T-cell (primary cell): ENCODE measurements around the gene TEKT4. TPM values are rescaled to one million over a fixed set of nuclear protein-coding genes. Genes with fewer than 3 reads are reported as not detected.

Source experiments
- ATAC-seq, 4 experiments: fragments of 200-7000 bp in 3 of 4; fragments of 150-1000 bp in 1 of 4; cut with Tn5 transposase; replicated peaks in 1 of 4; 1 replicate in 3 of 4; 2 replicates in 1 of 4; pipeline ENCODE4 v1.10.0; 2021; ENCODE audit warnings: moderate library complexity in 3 of 4, mild to moderate bottlenecking in 2 of 4, moderate number of reproducible peaks in 1 of 4
- CTCF ChIA-PET, 2 donors: fragments of 300-600 bp; sonication (Branson Sonifier 250); formaldehyde crosslinking; loops; one replicate each; lab custom pipeline; 2022; ENCODE audit warnings: antibody characterized with exemption in 2 of 2; lab: Charles Lee
- POLR2A ChIA-PET, 2 donors: fragments of 300-600 bp; sonication (Branson Sonifier 250); formaldehyde crosslinking; loops; one replicate each; lab custom pipeline; 2022; ENCODE audit warnings: antibody characterized with exemption in 2 of 2; lab: Charles Lee
- DNase-seq, 35 experiments: peaks; one replicate each; pipeline versions ENCODE4 v3.0.0 to v3.0.0-alpha.2; 2013 to 2023
- H3K27ac ChIP-seq: one replicate; pipeline ENCODE4 v1.5.1; 2013; ENCODE audit warnings: low read length
- H3K27me3 ChIP-seq, 2 experiments: replicated peaks in 1 of 2; 1 replicate in 1 of 2; 2 replicates in 1 of 2; pipeline versions ENCODE4 v1.6.1 to v1.7.0; 2013; ENCODE audit warnings: low read length in 1 of 2, mixed read lengths in 1 of 2; ENCODE audit not compliant: control insufficient read depth in 2 of 2, insufficient read depth in 2 of 2; ENCODE audit errors: extremely low read depth in 1 of 2
- H3K36me3 ChIP-seq, 2 donors: 1 replicate in 1 of 2; 2 replicates in 1 of 2; pipeline versions ENCODE4 v1.6.1 to v1.7.0; 2013; ENCODE audit warnings: low read length in 1 of 2; ENCODE audit not compliant: control insufficient read depth in 2 of 2, insufficient read depth in 1 of 2; ENCODE audit errors: extremely low read depth in 1 of 2
- H3K4me1 ChIP-seq, 2 experiments: 1 replicate in 1 of 2; 2 replicates in 1 of 2; pipeline versions ENCODE4 v1.6.1 to v1.7.0; 2013; ENCODE audit warnings: low read length in 2 of 2, mixed read lengths in 1 of 2; ENCODE audit not compliant: insufficient read depth in 2 of 2, control insufficient read depth in 1 of 2; ENCODE audit errors: extremely low read depth in 1 of 2
- H3K4me3 ChIP-seq, 2 donors: 1 replicate in 1 of 2; 2 replicates in 1 of 2; pipeline versions ENCODE4 v1.5.1 to v1.7.0; 2013; ENCODE audit warnings: mild to moderate bottlenecking in 2 of 2, low read length in 1 of 2, moderate library complexity in 1 of 2; ENCODE audit not compliant: control insufficient read depth in 1 of 2; ENCODE audit errors: extremely low read depth in 1 of 2
- H3K9me3 ChIP-seq: 2 replicates; pipeline ENCODE4 v1.7.0; 2013
- H3K27ac Mint-ChIP-seq, 2 donors: one replicate each; pipeline ENCODE4 v1.8.0; 2020 to 2021; ENCODE audit warnings: mild to moderate bottlenecking in 2 of 2, mixed read lengths in 2 of 2
- H3K27me3 Mint-ChIP-seq, 2 donors: one replicate each; pipeline ENCODE4 v1.8.0; 2021 to 2022; ENCODE audit warnings: mixed read lengths in 2 of 2
- H3K36me3 Mint-ChIP-seq: one replicate; pipeline ENCODE4 v1.8.0; 2021; ENCODE audit warnings: mixed read lengths
- H3K4me1 Mint-ChIP-seq, 3 donors: one replicate each; pipeline ENCODE4 v1.8.0; 2020 to 2022; ENCODE audit warnings: mixed read lengths in 3 of 3, mild to moderate bottlenecking in 1 of 3
- H3K4me3 Mint-ChIP-seq, 3 donors: one replicate each; pipeline ENCODE4 v1.8.0; 2020 to 2022; ENCODE audit warnings: mild to moderate bottlenecking in 3 of 3, mixed read lengths in 3 of 3, moderate library complexity in 3 of 3
- H3K9me3 Mint-ChIP-seq, 3 donors: one replicate each; pipeline ENCODE4 v1.8.0; 2020 to 2022; ENCODE audit warnings: mixed read lengths in 3 of 3
- WGBS: methylation state at CpG from one replicate; pipeline ENCODE4 v1.1.5; 2013; ENCODE audit warnings: missing lambda C conversion rate; ENCODE audit not compliant: insufficient coverage; 5-methylcytosine and 5-hydroxymethylcytosine counted together
- total RNA-seq, 35 experiments: library from RNA in 6 of 35; stranded (reverse) in 6 of 35; fragments of 120-200 nt in 1 of 35; gene quantifications; one replicate each; pipeline versions ENCODE4 v1.2.1 to v1.2.4 and lab custom pipeline; 2013 to 2026

TEKT4 gene
- total RNA-seq, 5 donors from 2014 or later (not counting 1 experiment from before 2014, with no cell fraction given): not detected

- Histone ChIP-seq H3K4me3 (no peak overlapping the region), H3K36me3 (no peaks in the 10 kb centered on the region), H3K4me1 (peaks cover 0 to 7% of the 10 kb centered on the region in 2 experiments), H3K27ac (no peak overlapping the region), H3K27me3 (peaks cover 0 to 41% of the 10 kb centered on the region in 2 experiments), H3K9me3 (no peaks in the 10 kb centered on the region)
- CTCF ChIA-PET: interaction anchor here in 1 of 2 donors (0.5 kb wide), 1 partner anchor 243 kb away, joined by 3 read pairs; no protein-coding TSS in a partner anchor
- Mint-ChIP-seq H3K27me3 (peaks cover 11 to 12% of the 10 kb centered on the region in 2 donors), H3K36me3 (no peaks in the 10 kb centered on the region), H3K9me3 (no peaks in the 10 kb centered on the region), H3K4me1 (no peaks in the 10 kb centered on the region), H3K4me3 (no peak overlapping the region), H3K27ac (no peak overlapping the region)
- ATAC-seq: no peak
- WGBS: 63% methylated on average over 7 of the region's 10 CpGs
- no peak for DNase-seq
- POLR2A ChIA-PET: no interaction called here
Observed at GRCh38 chr2:94872088-94872618, 923 bp downstream of the TEKT4 start.

GRCh38 chr2:94872676-94873361 is 1.6 kb downstream of the TEKT4 start:
- Mint-ChIP-seq H3K27me3 (peaks cover 11 to 12% of the 10 kb centered on the region in 2 donors), H3K9me3 (no peaks in the 10 kb centered on the region), H3K36me3 (no peaks in the 10 kb centered on the region), H3K4me1 (no peaks in the 10 kb centered on the region), H3K4me3 (no peak overlapping the region), H3K27ac (no peak overlapping the region)
- Histone ChIP-seq H3K4me1 (peaks cover 0 to 7% of the 10 kb centered on the region in 2 experiments), H3K36me3 (no peaks in the 10 kb centered on the region), H3K9me3 (no peaks in the 10 kb centered on the region), H3K27ac (no peak overlapping the region), H3K4me3 (no peak overlapping the region), H3K27me3 (peaks cover 0 to 41% of the 10 kb centered on the region in 2 experiments)
- no peak for ATAC-seq
- ChIA-PET POLR2A (no interaction called here), CTCF (interaction anchor here in 1 of 2 donors (0.5 kb wide), 1 partner anchor 243 kb away, joined by 3 read pairs; no protein-coding TSS in a partner anchor)
- no peak for DNase-seq
- WGBS: 76% methylated on average over 10 of the region's 12 CpGs

- H3K27ac ChIP-seq: no peak overlapping the region
- POLR2A ChIA-PET: no interaction called here
- no peaks in the 10 kb centered on the region for H3K9me3 ChIP-seq
- Mint-ChIP-seq H3K27me3 (peaks cover 11 to 12% of the 10 kb centered on the region in 2 donors), H3K4me1 (no peaks in the 10 kb centered on the region), H3K4me3 (no peak overlapping the region), H3K36me3 (no peaks in the 10 kb centered on the region), H3K9me3 (no peaks in the 10 kb centered on the region), H3K27ac (no peak overlapping the region)
- peaks cover 0 to 7% of the 10 kb centered on the region in 2 experiments for H3K4me1 ChIP-seq
- DNase-seq: no peak
- CTCF ChIA-PET: no interaction called here
- H3K4me3 ChIP-seq: no peak overlapping the region
- WGBS: 81% methylated on average over 18 of the region's 28 CpGs
- ATAC-seq: peak in 1 of 4 experiments; percentile 28
- H3K36me3 ChIP-seq: no peaks in the 10 kb centered on the region
- H3K27me3 ChIP-seq: peaks cover 0 to 41% of the 10 kb centered on the region in 2 experiments
Observed at GRCh38 chr2:94873362-94874276, 2.4 kb downstream of the TEKT4 start.

DNA sequence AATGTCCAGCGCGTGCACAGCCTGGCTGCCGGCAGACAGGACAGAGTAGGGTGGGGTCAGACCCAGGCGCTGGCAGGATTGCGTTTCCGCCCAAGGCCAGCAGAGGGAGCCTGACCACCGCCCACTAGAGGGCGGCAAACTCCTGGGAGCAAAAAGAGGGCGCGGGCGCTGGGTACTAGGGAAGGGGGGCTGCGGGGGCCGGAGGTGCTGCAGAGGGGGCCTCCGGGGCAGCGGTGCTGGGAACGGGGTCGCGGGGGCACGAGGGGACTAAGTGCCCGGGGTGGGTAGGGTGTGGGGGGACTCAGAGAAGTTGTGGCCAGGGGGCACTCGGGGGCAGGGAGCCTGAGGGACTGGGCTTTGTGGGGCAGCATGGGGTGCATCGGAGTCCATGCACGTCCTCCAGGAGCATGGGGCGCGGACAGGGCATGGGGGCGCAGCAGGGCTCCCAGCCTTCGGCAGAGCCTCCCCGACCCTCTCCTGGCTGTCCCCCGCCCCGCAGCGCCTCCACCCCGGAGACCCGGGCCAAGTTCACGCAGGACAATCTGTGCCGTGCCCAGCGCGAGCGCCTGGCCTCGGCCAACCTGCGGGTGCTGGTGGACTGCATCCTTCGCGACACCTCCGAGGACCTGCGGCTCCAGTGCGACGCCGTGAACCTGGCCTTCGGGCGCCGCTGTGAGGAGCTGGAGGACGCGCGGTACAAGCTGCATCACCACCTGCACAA is 3.2 kb downstream of the TEKT4 start:
- Histone ChIP-seq H3K4me1 (peaks cover 0 to 7% of the 10 kb centered on the region in 2 experiments), H3K4me3 (no peak overlapping the region), H3K9me3 (no peaks in the 10 kb centered on the region), H3K27ac (no peak overlapping the region), H3K27me3 (peaks cover 0 to 41% of the 10 kb centered on the region in 2 experiments), H3K36me3 (no peaks in the 10 kb centered on the region)
- 44% methylated on average over 50 of the region's 53 CpGs for WGBS
- peak; percentile 59 to 79 (median 68) for ATAC-seq
- Mint-ChIP-seq H3K9me3 (no peaks in the 10 kb centered on the region), H3K4me3 (no peak overlapping the region), H3K36me3 (no peaks in the 10 kb centered on the region), H3K4me1 (no peaks in the 10 kb centered on the region), H3K27me3 (peaks cover 11 to 12% of the 10 kb centered on the region in 2 donors), H3K27ac (no peak overlapping the region)
- POLR2A ChIA-PET: no interaction called here
- CTCF ChIA-PET: no interaction called here
- DNase-seq: peak in 28 of 35 experiments; percentile 18 to 64 (median 40)

- H3K9me3 ChIP-seq: no peaks in the 10 kb centered on the region
- Mint-ChIP-seq H3K4me3 (no peak overlapping the region), H3K9me3 (no peaks in the 10 kb centered on the region), H3K36me3 (no peaks in the 10 kb centered on the region), H3K27me3 (peaks cover 12 to 13% of the 10 kb centered on the region in 2 donors), H3K4me1 (no peaks in the 10 kb centered on the region), H3K27ac (no peak overlapping the region)
- peaks cover 0 to 36% of the 10 kb centered on the region in 2 experiments for H3K27me3 ChIP-seq
- ChIA-PET POLR2A (no interaction called here), CTCF (no interaction called here)
- WGBS: 90% methylated on average over 21 of the region's 22 CpGs
- peaks cover 0 to 7% of the 10 kb centered on the region in 2 experiments for H3K4me1 ChIP-seq
- no peak overlapping the region for H3K27ac ChIP-seq
- ATAC-seq: no peak
- DNase-seq: no peak
- H3K36me3 ChIP-seq: no peaks in the 10 kb centered on the region
- no peak overlapping the region for H3K4me3 ChIP-seq
Observed at GRCh38 chr2:94875064-94875819, 4.0 kb downstream of the TEKT4 start.
